OCI-LY7 (cell line): ENCODE data around the gene C4orf51.

Source experiments
- CTCF ChIP-seq: fragments of 200-600 bp; sonication (generic); conservative IDR thresholded peaks from 2 replicates; pipeline ENCODE4 v1.5.1; 2014; ENCODE audit warnings: mild to moderate bottlenecking, antibody characterized with exemption, low read length, moderate library complexity, mixed read lengths
- EZH2phosphoT487 ChIP-seq: fragments of 200-600 bp; sonication (generic); IDR thresholded peaks from 2 replicates; pipeline ENCODE4 v1.6.1; 2018; ENCODE audit warnings: low read depth, borderline replicate concordance, mild to moderate bottlenecking, mixed run types, antibody characterized with exemption, low read length, moderate library complexity, mixed read lengths

DNA sequence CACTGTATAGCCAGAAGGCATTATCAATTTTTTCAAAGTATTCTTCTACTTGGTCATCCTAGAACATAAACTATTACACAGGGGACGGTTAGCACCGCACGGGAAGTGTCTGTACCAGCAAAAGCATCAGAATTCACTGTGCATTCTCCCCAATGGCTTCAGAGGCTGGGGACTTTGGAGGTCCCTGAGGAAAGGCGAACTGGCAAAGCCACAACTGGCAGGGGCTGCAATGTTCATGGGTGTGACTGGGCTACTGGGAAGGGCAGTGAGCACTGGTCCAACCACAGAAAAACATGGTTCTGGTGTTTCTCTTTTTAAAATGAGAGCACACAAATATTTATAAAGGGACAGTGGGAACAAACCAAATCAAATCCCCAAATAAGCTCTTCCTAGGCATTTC lies 83.5 kb downstream of the C4orf51 start:
- TF ChIP-seq CTCF: no peak
- TF ChIP-seq EZH2phosphoT487: no peak
